IPS DF 4.7 (cell line): Measurements from ENCODE around the gene TRABD2B.

Experiments
- DNase-seq: peaks from one replicate; pipeline ENCODE4 v3.0.0-alpha.2; 2013; ENCODE audit warnings: low spot score; ENCODE audit errors: extremely low read depth

Gene TRABD2B

GRCh38 chr1:47993416-47993740 lies 3.8 kb downstream of the TRABD2B start:
- DNase-seq, result no peak

GRCh38 chr1:47992720-47993415 lies 4.3 kb downstream of the TRABD2B start:
- DNase-seq, result no peak

GRCh38 chr1:47991673-47992072 lies 5.5 kb downstream of the TRABD2B start:
- no peak for DNase-seq

GRCh38 chr1:47991187-47991586 lies 6.0 kb downstream of the TRABD2B start:
- no peak for DNase-seq

GRCh38 chr1:47990286-47990685 lies 6.9 kb downstream of the TRABD2B start:
- no peak for DNase-seq

GRCh38 chr1:47987601-47988000 lies 9.6 kb downstream of the TRABD2B start:
- DNase-seq, result no peak

GRCh38 chr1:47986761-47987200 lies 10.4 kb downstream of the TRABD2B start:
- no peak for DNase-seq

- no peak for DNase-seq
Measured at GRCh38 chr1:47985018-47985417, 12.2 kb downstream of the TRABD2B start.

GRCh38 chr1:47984175-47984789 lies 12.9 kb downstream of the TRABD2B start:
- no peak for DNase-seq

- no peak for DNase-seq
Measured at GRCh38 chr1:47983691-47984090, 13.5 kb downstream of the TRABD2B start.

- DNase-seq, result no peak
Measured at GRCh38 chr1:47981667-47982350, 15.4 kb downstream of the TRABD2B start.

GRCh38 chr1:47980501-47980900 lies 16.7 kb downstream of the TRABD2B start:
- DNase-seq, result no peak

GRCh38 chr1:47979724-47980123 lies 17.5 kb downstream of the TRABD2B start:
- no peak for DNase-seq

GRCh38 chr1:47978486-47978885 lies 18.7 kb downstream of the TRABD2B start:
- no peak for DNase-seq

- no peak for DNase-seq
Measured at GRCh38 chr1:47976728-47977127, 20.5 kb downstream of the TRABD2B start.

- DNase-seq, result no peak
Measured at GRCh38 chr1:47976267-47976666, 20.9 kb downstream of the TRABD2B start.

GRCh38 chr1:47975302-47975921 lies 21.8 kb downstream of the TRABD2B start:
- DNase-seq, result no peak

GRCh38 chr1:47972864-47973432 lies 24.2 kb downstream of the TRABD2B start:
- DNase-seq, result no peak

GRCh38 chr1:47971385-47972160 lies 25.6 kb downstream of the TRABD2B start:
- DNase-seq, result no peak

GRCh38 chr1:47970882-47971281 lies 26.3 kb downstream of the TRABD2B start:
- no peak for DNase-seq

- no peak for DNase-seq
Measured at GRCh38 chr1:47969478-47969877, 27.7 kb downstream of the TRABD2B start.
